Fibroblast of lung (primary cell): ENCODE measurements around the gene FBXL17. TPM values are rescaled to one million over a fixed set of nuclear protein-coding genes. Genes with fewer than 3 reads are reported as not detected.

Experiments
- DNase-seq, 2 donors: peaks; one replicate each; pipeline versions ENCODE4 v3.0.0 to v3.0.0-alpha.2; 2010; ENCODE audit warnings: low read depth in 2 of 2
- H2AFZ ChIP-seq: 2 replicates; pipeline ENCODE4 v1.5.1; 2012; ENCODE audit warnings: low read length, control low read depth, inconsistent platforms
- H3K27ac ChIP-seq: 2 replicates; pipeline ENCODE4 v1.5.1; 2011; ENCODE audit warnings: low read length, control low read depth; ENCODE audit not compliant: insufficient read depth
- H3K27me3 ChIP-seq: 2 replicates; pipeline ENCODE4 v1.5.1; 2011; ENCODE audit warnings: mild to moderate bottlenecking, low read length; ENCODE audit not compliant: control insufficient read depth, insufficient read depth
- H3K36me3 ChIP-seq: 2 replicates; pipeline ENCODE4 v1.5.1; 2011; ENCODE audit warnings: low read length; ENCODE audit not compliant: control insufficient read depth, insufficient read depth
- H3K4me1 ChIP-seq: 2 replicates; pipeline ENCODE4 v1.5.1; 2011; ENCODE audit warnings: low read length; ENCODE audit not compliant: control insufficient read depth, insufficient read depth; ENCODE audit errors: extremely low read depth
- H3K4me2 ChIP-seq: 2 replicates; pipeline ENCODE4 v1.5.1; 2011; ENCODE audit warnings: low read length, control low read depth; ENCODE audit not compliant: insufficient read depth; ENCODE audit errors: extremely low read depth
- H3K4me3 ChIP-seq, 4 experiments: fragments of 200-600 bp in 1 of 4; sonication (generic) in 1 of 4; replicated peaks in 1 of 4; 2 replicates each; pipeline ENCODE4 v1.5.1; 2011 to 2016; ENCODE audit warnings: low read length in 4 of 4, low read depth in 3 of 4, mild to moderate bottlenecking in 3 of 4, control low read depth in 2 of 4, inconsistent platforms in 1 of 4, mixed read lengths in 1 of 4; ENCODE audit not compliant: insufficient read depth in 1 of 4; ENCODE audit errors: control extremely low read depth in 1 of 4
- H3K79me2 ChIP-seq: 2 replicates; pipeline ENCODE4 v1.5.1; 2012; ENCODE audit warnings: mild to moderate bottlenecking, low read length, inconsistent platforms; ENCODE audit not compliant: control insufficient read depth, insufficient read depth
- H3K9ac ChIP-seq: 2 replicates; pipeline ENCODE4 v1.5.1; 2011; ENCODE audit warnings: mild to moderate bottlenecking, low read length, control low read depth; ENCODE audit not compliant: insufficient read depth
- H3K9me3 ChIP-seq: 2 replicates; pipeline ENCODE4 v1.5.1; 2012; ENCODE audit warnings: low read depth, low read length; ENCODE audit not compliant: control insufficient read depth, insufficient read depth
- H4K20me1 ChIP-seq: 2 replicates; pipeline ENCODE4 v1.5.1; 2011; ENCODE audit warnings: low read length; ENCODE audit not compliant: control insufficient read depth, insufficient read depth; ENCODE audit errors: extremely low read depth
- EZH2 ChIP-seq: IDR thresholded peaks from 2 replicates; pipeline ENCODE4 v1.5.1; 2012; ENCODE audit warnings: low read length, control low read depth, mild to moderate bottlenecking; ENCODE audit errors: missing control alignments
- polyA plus RNA-seq, 2 donors: library from polyadenylated mRNA; depleted of rRNA in 1 of 2; stranded (reverse) in 1 of 2; unstranded in 1 of 2; fragments of >200 nt; gene quantifications; 2 replicates each; pipeline ENCODE4 v1.2.1, GENCODE V29; 2011 to 2012; ENCODE audit warnings: missing spikeins in 1 of 2
- total RNA-seq: library from RNA; depleted of rRNA; stranded (reverse); fragments of >200 nt; gene quantifications from 2 replicates; pipeline ENCODE4 v1.2.1, GENCODE V29; 2014
- TF ChIP-seq, protein P1 (sequence below), 2 donors: IDR thresholded peaks in 1 of 2; conservative IDR thresholded peaks in 1 of 2; 1 replicate in 1 of 2; 2 replicates in 1 of 2; pipeline ENCODE4 v1.5.1; 2011 to 2012; ENCODE audit warnings: low read length in 2 of 2, control low read depth in 1 of 2, inconsistent platforms in 1 of 2, low read depth in 1 of 2, mild to moderate bottlenecking in 1 of 2

Gene FBXL17
- total and polyA plus RNA-seq, 2 donors (not counting 1 experiment from before 2014, with no cell fraction given), result 7.1 to 8.3 TPM

DNA sequence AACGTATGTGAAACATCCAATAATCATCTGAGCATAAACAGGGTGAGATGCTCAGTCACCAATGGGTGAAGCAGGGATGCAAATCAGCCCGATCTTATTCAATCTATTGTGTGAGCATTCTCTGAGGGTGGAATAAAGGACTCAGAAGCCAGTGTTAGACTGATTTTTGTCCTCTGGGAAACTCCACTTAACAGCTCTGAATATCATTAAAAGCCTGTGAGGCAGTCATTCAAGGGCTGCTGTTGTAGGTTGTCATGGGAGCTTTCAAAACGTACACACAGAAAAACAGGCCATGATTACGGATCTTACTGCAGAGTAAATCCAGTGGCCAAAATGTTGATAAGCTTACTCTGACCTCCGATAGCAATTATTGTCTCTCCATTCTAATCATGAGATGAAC is 444.7 kb downstream of the FBXL17 start:
- H2AFZ ChIP-seq, result no peak overlapping the region
- no peaks in the 10 kb centered on the region for H3K27me3 ChIP-seq
- H3K79me2 ChIP-seq, result no peaks in the 10 kb centered on the region
- H3K9me3 ChIP-seq, result no peaks in the 10 kb centered on the region
- TF ChIP-seq, protein P1, sequence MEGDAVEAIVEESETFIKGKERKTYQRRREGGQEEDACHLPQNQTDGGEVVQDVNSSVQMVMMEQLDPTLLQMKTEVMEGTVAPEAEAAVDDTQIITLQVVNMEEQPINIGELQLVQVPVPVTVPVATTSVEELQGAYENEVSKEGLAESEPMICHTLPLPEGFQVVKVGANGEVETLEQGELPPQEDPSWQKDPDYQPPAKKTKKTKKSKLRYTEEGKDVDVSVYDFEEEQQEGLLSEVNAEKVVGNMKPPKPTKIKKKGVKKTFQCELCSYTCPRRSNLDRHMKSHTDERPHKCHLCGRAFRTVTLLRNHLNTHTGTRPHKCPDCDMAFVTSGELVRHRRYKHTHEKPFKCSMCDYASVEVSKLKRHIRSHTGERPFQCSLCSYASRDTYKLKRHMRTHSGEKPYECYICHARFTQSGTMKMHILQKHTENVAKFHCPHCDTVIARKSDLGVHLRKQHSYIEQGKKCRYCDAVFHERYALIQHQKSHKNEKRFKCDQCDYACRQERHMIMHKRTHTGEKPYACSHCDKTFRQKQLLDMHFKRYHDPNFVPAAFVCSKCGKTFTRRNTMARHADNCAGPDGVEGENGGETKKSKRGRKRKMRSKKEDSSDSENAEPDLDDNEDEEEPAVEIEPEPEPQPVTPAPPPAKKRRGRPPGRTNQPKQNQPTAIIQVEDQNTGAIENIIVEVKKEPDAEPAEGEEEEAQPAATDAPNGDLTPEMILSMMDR (conservative IDR thresholded peaks at IDR 0.05 in 1 of 2, IDR thresholded peaks at IDR 0.05 in 1 of 2; ENCODE audit: low read depth in 1 of 2, low read length in 2 of 2), result no peak
- no peak for TF ChIP-seq EZH2
- H3K27ac ChIP-seq, result no peak overlapping the region
- no peak for DNase-seq
- no peak overlapping the region for H3K4me2 ChIP-seq
- no peaks in the 10 kb centered on the region for H4K20me1 ChIP-seq
- no peak overlapping the region for H3K9ac ChIP-seq
- H3K4me1 ChIP-seq, result no peaks in the 10 kb centered on the region
- H3K4me3 ChIP-seq, result no peak overlapping the region
- H3K36me3 ChIP-seq, result no peaks in the 10 kb centered on the region

DNA sequence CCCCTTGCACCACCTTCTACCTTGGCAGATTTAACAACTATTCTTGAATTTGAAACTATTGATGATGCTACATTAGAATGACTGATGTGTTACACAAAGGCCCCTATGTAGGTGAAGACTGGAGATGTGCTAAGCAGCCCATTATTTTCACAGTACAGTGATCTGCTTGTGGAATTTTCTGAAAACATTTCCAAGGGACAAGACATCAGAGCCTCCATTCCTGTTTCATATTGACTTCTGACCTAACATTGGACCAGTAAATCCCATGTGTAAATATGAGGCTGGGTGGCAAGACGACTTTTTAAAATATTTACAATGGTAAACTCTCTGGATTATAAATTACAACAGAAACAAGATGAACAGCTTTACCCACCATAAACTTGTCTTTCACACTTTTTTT is 445.4 kb downstream of the FBXL17 start:
- no peak for TF ChIP-seq EZH2
- TF ChIP-seq, protein P1 (conservative IDR thresholded peaks at IDR 0.05 in 1 of 2, IDR thresholded peaks at IDR 0.05 in 1 of 2; ENCODE audit: low read depth in 1 of 2, low read length in 2 of 2), result no peak
- no peak overlapping the region for H3K27ac ChIP-seq
- H3K4me3 ChIP-seq, result no peak overlapping the region
- H3K79me2 ChIP-seq, result no peaks in the 10 kb centered on the region
- H3K4me2 ChIP-seq, result no peak overlapping the region
- no peaks in the 10 kb centered on the region for H3K9me3 ChIP-seq
- no peaks in the 10 kb centered on the region for H3K27me3 ChIP-seq
- no peak for DNase-seq
- no peak overlapping the region for H3K9ac ChIP-seq
- H2AFZ ChIP-seq, result no peak overlapping the region
- no peaks in the 10 kb centered on the region for H3K4me1 ChIP-seq
- no peaks in the 10 kb centered on the region for H3K36me3 ChIP-seq
- H4K20me1 ChIP-seq, result no peaks in the 10 kb centered on the region

DNA sequence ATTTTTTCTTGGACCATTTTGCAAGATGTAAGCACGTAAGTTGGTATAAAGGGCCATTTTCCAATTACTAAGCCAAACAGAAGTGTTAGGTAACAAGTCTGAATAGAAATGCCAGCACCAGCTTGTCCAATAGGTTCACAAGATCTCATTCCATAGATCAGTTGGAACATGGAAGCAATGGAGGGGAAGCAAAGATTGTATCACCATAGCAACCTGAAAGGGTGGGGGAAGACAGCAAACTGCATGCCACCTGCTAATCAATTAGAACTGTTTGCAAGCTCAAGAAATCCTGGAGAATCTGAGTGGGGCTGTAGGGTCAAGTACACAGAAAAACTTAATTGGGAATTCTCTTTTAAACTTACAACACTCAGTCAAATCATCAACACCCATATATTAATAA is 446.3 kb downstream of the FBXL17 start:
- H3K36me3 ChIP-seq, result no peaks in the 10 kb centered on the region
- no peaks in the 10 kb centered on the region for H4K20me1 ChIP-seq
- DNase-seq, result no peak
- no peak overlapping the region for H2AFZ ChIP-seq
- TF ChIP-seq, protein P1 (conservative IDR thresholded peaks at IDR 0.05 in 1 of 2, IDR thresholded peaks at IDR 0.05 in 1 of 2; ENCODE audit: low read depth in 1 of 2, low read length in 2 of 2), result no peak
- no peak for TF ChIP-seq EZH2
- H3K9ac ChIP-seq, result no peak overlapping the region
- no peak overlapping the region for H3K4me2 ChIP-seq
- no peaks in the 10 kb centered on the region for H3K27me3 ChIP-seq
- no peaks in the 10 kb centered on the region for H3K9me3 ChIP-seq
- no peaks in the 10 kb centered on the region for H3K79me2 ChIP-seq
- H3K4me1 ChIP-seq, result no peaks in the 10 kb centered on the region
- H3K27ac ChIP-seq, result no peak overlapping the region
- no peak overlapping the region for H3K4me3 ChIP-seq
